Natural killer cell (primary cell): ENCODE measurements around the gene NEU4. TPM values are rescaled to one million over a fixed set of nuclear protein-coding genes. Genes with fewer than 3 reads are reported as not detected.

Source experiments
- ATAC-seq, 3 donors: fragments of 150-1000 bp in 2 of 3; fragments of 200-7000 bp in 1 of 3; cut with Tn5 transposase; 1 replicate in 1 of 3; 2 replicates in 2 of 3; pipeline ENCODE4 v1.10.0; 2021; ENCODE audit warnings: mild to moderate bottlenecking in 2 of 3, moderate library complexity in 2 of 3
- DNase-seq, 2 donors: peaks; one replicate each; pipeline versions ENCODE4 v3.0.0 to v3.0.0-alpha.2; 2013 to 2021; ENCODE audit warnings: mixed read lengths in 1 of 2
- H3K27ac ChIP-seq: one replicate; pipeline ENCODE4 v1.5.1; 2013; ENCODE audit warnings: mild to moderate bottlenecking, low read length
- H3K27me3 ChIP-seq: one replicate; pipeline ENCODE4 v1.6.1; 2013; ENCODE audit warnings: low read length; ENCODE audit not compliant: control insufficient read depth, insufficient read depth
- H3K36me3 ChIP-seq: one replicate; pipeline ENCODE4 v1.6.1; 2013; ENCODE audit warnings: low read length; ENCODE audit not compliant: control insufficient read depth, insufficient read depth
- H3K4me1 ChIP-seq: one replicate; pipeline ENCODE4 v1.6.1; 2013; ENCODE audit warnings: low read length; ENCODE audit not compliant: control insufficient read depth, insufficient read depth
- H3K4me3 ChIP-seq: one replicate; pipeline ENCODE4 v1.5.1; 2013; ENCODE audit warnings: low read length
- H3K9me3 ChIP-seq: one replicate; pipeline ENCODE4 v1.6.1; 2013; ENCODE audit warnings: low read length; ENCODE audit not compliant: control insufficient read depth, insufficient read depth
- H3K27ac Mint-ChIP-seq, 2 donors: one replicate each; pipeline ENCODE4 v1.8.0; 2022; ENCODE audit warnings: mild to moderate bottlenecking in 2 of 2, mixed read lengths in 2 of 2, moderate library complexity in 1 of 2
- H3K27me3 Mint-ChIP-seq, 2 donors: one replicate each; pipeline ENCODE4 v1.8.0; 2022; ENCODE audit warnings: low read depth in 2 of 2, mixed read lengths in 2 of 2
- H3K36me3 Mint-ChIP-seq: one replicate; pipeline ENCODE4 v1.8.0; 2022; ENCODE audit warnings: mixed read lengths
- H3K4me1 Mint-ChIP-seq, 2 donors: one replicate each; pipeline ENCODE4 v1.8.0; 2022; ENCODE audit warnings: mixed read lengths in 2 of 2
- H3K4me3 Mint-ChIP-seq: one replicate; pipeline ENCODE4 v1.8.0; 2022; ENCODE audit warnings: mild to moderate bottlenecking, moderate library complexity, mixed read lengths
- H3K9me3 Mint-ChIP-seq, 2 donors: one replicate each; pipeline ENCODE4 v1.8.0; 2022; ENCODE audit warnings: mixed read lengths in 2 of 2
- WGBS: methylation state at CpG from one replicate; pipeline ENCODE4 v1.1.7; 2013; ENCODE audit warnings: missing lambda C conversion rate; ENCODE audit not compliant: insufficient coverage; 5-methylcytosine and 5-hydroxymethylcytosine counted together
- intact Hi-C: fragments of 100-400 bp; cut with micrococcal nuclease; formaldehyde crosslinking; loops from one replicate; pipeline ENCODE4 v1.14.2; 2022
- total RNA-seq, 4 donors: library from RNA; stranded (reverse); fragments of 120-200 nt in 1 of 4; gene quantifications; one replicate each; pipeline versions ENCODE4 v1.2.3 to v1.2.4, GENCODE V29; 2013 to 2022
- TF ChIP-seq, protein P1 (sequence below): fragments of 200-600 bp; IDR thresholded peaks from one replicate; pipeline ENCODE4 v1.8.0; 2022; ENCODE audit warnings: antibody characterized with exemption

Gene NEU4
- total RNA-seq, 3 donors from 2014 or later (not counting 1 experiment from before 2014, with no cell fraction given), result 0.39 to 6.6 (median 2.2) TPM

GRCh38 chr2:241837197-241837965 is 28.4 kb downstream of the NEU4 start:
- Mint-ChIP-seq H3K4me1 (peaks cover 25 to 34% of the 10 kb centered on the region in 2 donors), H3K27ac (no peak overlapping the region), H3K4me3 (no peak overlapping the region), H3K9me3 (no peaks in the 10 kb centered on the region), H3K36me3 (no peaks in the 10 kb centered on the region), H3K27me3 (peaks cover 17 to 41% of the 10 kb centered on the region in 2 donors)
- TF ChIP-seq, protein P1, sequence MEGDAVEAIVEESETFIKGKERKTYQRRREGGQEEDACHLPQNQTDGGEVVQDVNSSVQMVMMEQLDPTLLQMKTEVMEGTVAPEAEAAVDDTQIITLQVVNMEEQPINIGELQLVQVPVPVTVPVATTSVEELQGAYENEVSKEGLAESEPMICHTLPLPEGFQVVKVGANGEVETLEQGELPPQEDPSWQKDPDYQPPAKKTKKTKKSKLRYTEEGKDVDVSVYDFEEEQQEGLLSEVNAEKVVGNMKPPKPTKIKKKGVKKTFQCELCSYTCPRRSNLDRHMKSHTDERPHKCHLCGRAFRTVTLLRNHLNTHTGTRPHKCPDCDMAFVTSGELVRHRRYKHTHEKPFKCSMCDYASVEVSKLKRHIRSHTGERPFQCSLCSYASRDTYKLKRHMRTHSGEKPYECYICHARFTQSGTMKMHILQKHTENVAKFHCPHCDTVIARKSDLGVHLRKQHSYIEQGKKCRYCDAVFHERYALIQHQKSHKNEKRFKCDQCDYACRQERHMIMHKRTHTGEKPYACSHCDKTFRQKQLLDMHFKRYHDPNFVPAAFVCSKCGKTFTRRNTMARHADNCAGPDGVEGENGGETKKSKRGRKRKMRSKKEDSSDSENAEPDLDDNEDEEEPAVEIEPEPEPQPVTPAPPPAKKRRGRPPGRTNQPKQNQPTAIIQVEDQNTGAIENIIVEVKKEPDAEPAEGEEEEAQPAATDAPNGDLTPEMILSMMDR, result no peak
- Histone ChIP-seq H3K27me3 (peaks cover 7% of the 10 kb centered on the region), H3K4me1 (peaks cover 9% of the 10 kb centered on the region), H3K27ac (no peak overlapping the region), H3K36me3 (no peaks in the 10 kb centered on the region), H3K4me3 (no peak overlapping the region), H3K9me3 (no peaks in the 10 kb centered on the region)
- 87% methylated on average over 12 of the region's 13 CpGs for WGBS
- no peak for ATAC-seq
- intact Hi-C loops, result no loop called here
- DNase-seq, result no peak

- 93% methylated on average over 25 of the region's 28 CpGs for WGBS
- no peaks in the 10 kb centered on the region for H3K36me3 Mint-ChIP-seq
- ATAC-seq, result no peak
- DNase-seq, result no peak
- intact Hi-C loops, result loop anchor here (2.0 kb wide), 1 partner anchor 79 kb away; no protein-coding TSS in a partner anchor
- no peaks in the 10 kb centered on the region for H3K36me3 ChIP-seq
- no peaks in the 10 kb centered on the region for H3K9me3 Mint-ChIP-seq
- H3K27me3 ChIP-seq, result peaks cover 7% of the 10 kb centered on the region
- TF ChIP-seq, protein P1, result no peak
- no peaks in the 10 kb centered on the region for H3K9me3 ChIP-seq
- H3K4me3 ChIP-seq, result no peak overlapping the region
- peaks cover 46 to 49% of the 10 kb centered on the region in 2 donors for H3K4me1 Mint-ChIP-seq
- peaks cover 35% of the 10 kb centered on the region for H3K4me1 ChIP-seq
- H3K27ac Mint-ChIP-seq, result peak overlapping the region in 1 of 2 donors; percentile 92
- H3K27me3 Mint-ChIP-seq, result peaks cover 23 to 29% of the 10 kb centered on the region in 2 donors
- no peak overlapping the region for H3K27ac ChIP-seq
- peak overlapping the region; percentile 58 for H3K4me3 Mint-ChIP-seq
These were observed 32.4 kb downstream of the NEU4 start for GRCh38 chr2:241841181-241842066.

DNA sequence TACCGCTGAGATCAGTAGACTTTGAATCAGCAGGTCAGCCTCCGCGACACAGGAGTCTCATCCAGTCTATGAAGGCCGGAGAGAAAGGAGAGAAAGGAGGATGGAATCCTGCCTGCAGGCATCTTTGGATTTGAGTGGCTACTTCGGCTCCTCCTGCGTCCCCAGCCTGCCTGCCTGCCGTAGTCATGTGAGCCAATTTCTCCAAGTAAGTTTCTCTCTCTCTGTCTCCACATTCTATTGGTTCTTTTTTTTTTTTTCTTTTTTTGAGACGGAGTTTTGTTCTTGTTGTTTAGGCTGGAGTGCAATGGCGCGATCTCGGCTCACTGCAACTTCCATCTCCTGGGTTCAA is 33.0 kb downstream of the NEU4 start:
- Histone ChIP-seq H3K36me3 (no peaks in the 10 kb centered on the region), H3K9me3 (no peaks in the 10 kb centered on the region), H3K4me1 (peaks cover 35% of the 10 kb centered on the region), H3K4me3 (no peak overlapping the region), H3K27me3 (peaks cover 7% of the 10 kb centered on the region), H3K27ac (no peak overlapping the region)
- DNase-seq (peak in 1 of 2 donors; percentile 14), ATAC-seq (no peak)
- H3K27me3 Mint-ChIP-seq, result peaks cover 26 to 28% of the 10 kb centered on the region in 2 donors
- no peaks in the 10 kb centered on the region for H3K9me3 Mint-ChIP-seq
- intact Hi-C loops, result loop anchor here (2.0 kb wide), 1 partner anchor 79 kb away; no protein-coding TSS in a partner anchor
- 97% methylated on average over 7 of the region's 11 CpGs for WGBS
- H3K36me3 Mint-ChIP-seq, result no peaks in the 10 kb centered on the region
- peaks cover 46 to 47% of the 10 kb centered on the region in 2 donors for H3K4me1 Mint-ChIP-seq
- H3K4me3 Mint-ChIP-seq, result no peak overlapping the region
- TF ChIP-seq, protein P1, result no peak
- H3K27ac Mint-ChIP-seq, result peak overlapping the region in 1 of 2 donors; percentile 92
